ENCODE results near the gene UBE2D2.

The UBE2D2 gene

DNA sequence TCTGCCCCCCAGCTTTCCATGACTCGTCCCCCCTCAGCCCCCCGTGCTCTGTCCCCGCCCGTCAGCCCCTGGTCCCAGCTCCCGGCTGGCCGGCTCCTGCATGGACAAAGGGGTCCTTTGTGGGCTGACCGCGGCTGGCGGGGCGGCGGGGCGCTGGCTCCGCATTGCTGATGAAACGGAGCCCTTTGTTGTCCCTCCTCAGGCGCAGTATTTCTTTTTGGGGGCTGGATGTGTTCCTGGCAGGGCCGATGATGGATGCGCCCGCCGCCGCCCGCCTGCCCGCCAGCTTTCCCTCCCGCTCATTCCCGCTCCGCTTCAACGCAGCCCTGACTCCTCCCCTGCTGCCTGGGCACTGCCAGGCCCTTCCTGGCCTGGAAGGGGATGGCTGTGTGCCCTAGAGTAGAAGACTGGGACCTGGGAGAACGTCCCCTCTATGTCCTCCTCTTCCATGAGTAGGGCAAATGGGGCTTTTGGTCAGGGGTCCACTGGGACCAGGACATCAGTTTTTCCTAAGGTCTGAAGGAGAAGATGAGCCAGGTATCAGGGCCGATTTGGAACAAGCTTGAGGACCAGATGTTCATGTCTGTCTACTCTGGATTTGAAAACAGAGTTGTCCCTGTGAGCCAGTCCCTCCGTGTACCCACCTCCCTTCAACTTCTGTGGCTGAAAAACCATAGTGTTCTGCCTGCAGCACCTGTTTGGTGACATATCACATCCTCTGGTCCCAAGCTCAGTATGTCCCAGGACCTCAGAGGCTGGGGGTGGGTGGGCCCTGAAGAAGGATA, 116.0 kb downstream of the UBE2D2 start:
- no peak for DNase-seq (ENCODE audit: low read depth in 2 of 2)
